HG03571 (cell line): ENCODE data around the gene SH3BGRL3.
"Not testable (repeated sequence)": the region's sequence is repeated elsewhere in the genome, so short reads cannot be mapped to it uniquely, and the experiment has no call there.

Source experiments
- ATAC-seq: cut with Tn5 transposase; IDR thresholded peaks from one replicate; pipeline ENCODE4 v1.9.1; 2021; ENCODE audit not compliant: unreplicated experiment

Gene SH3BGRL3

GRCh38 chr1:26290122-26290881 is 10.4 kb downstream of the SH3BGRL3 start:
- no peak for ATAC-seq

GRCh38 chr1:26290882-26291261 is 11.0 kb downstream of the SH3BGRL3 start:
- ATAC-seq: no peak

GRCh38 chr1:26291433-26291832 is 11.5 kb downstream of the SH3BGRL3 start:
- ATAC-seq: no peak

GRCh38 chr1:26291939-26292338 is 12.1 kb downstream of the SH3BGRL3 start:
- no peak for ATAC-seq

- ATAC-seq: not testable (repeated sequence)
These were observed 12.8 kb downstream of the SH3BGRL3 start for GRCh38 chr1:26292735-26293134.

GRCh38 chr1:26293911-26294463 is 14.1 kb downstream of the SH3BGRL3 start:
- no peak for ATAC-seq

GRCh38 chr1:26295194-26296138 is 15.6 kb downstream of the SH3BGRL3 start:
- ATAC-seq: no peak

GRCh38 chr1:26296340-26297056 is 16.6 kb downstream of the SH3BGRL3 start:
- ATAC-seq: no peak

- no peak for ATAC-seq
These were observed 17.3 kb downstream of the SH3BGRL3 start for GRCh38 chr1:26297057-26297790.

- ATAC-seq: no peak
These were observed 17.9 kb downstream of the SH3BGRL3 start for GRCh38 chr1:26297791-26298124.

GRCh38 chr1:26300578-26301275 is 20.8 kb downstream of the SH3BGRL3 start:
- ATAC-seq: no peak

GRCh38 chr1:26302733-26303405 is 23.0 kb downstream of the SH3BGRL3 start:
- ATAC-seq: no peak

- ATAC-seq: peak; percentile 5
These were observed 25.9 kb downstream of the SH3BGRL3 start for GRCh38 chr1:26305667-26306289.

GRCh38 chr1:26306290-26307229 is 26.7 kb downstream of the SH3BGRL3 start, which contains the start of gene UBXN11:
Gene UBXN11 (minus strand): TSS chr1:26306636. CDS start chr1:26302883, 3,753 bp downstream.
- ATAC-seq: peak; percentile 94

- no peak for ATAC-seq
These were observed 27.5 kb downstream of the SH3BGRL3 start for GRCh38 chr1:26307363-26307781.

- not testable (repeated sequence) for ATAC-seq
These were observed 28.3 kb downstream of the SH3BGRL3 start for GRCh38 chr1:26307966-26308899.
